Activated CD4-positive, alpha-beta T cell treated with anti-CD3 and anti-CD28 coated beads for 48 hours (primary cell): ENCODE data around the gene LHPP.

Experiments
- DNase-seq: peaks from one replicate; pipeline ENCODE4 v3.0.0-alpha.2; 2020

The LHPP gene

GRCh38 chr10:124473070-124473469, 11.4 kb downstream of the LHPP start:
- no peak for DNase-seq

- DNase-seq, result no peak
Observed at GRCh38 chr10:124474514-124475070, 13.0 kb downstream of the LHPP start.

DNA sequence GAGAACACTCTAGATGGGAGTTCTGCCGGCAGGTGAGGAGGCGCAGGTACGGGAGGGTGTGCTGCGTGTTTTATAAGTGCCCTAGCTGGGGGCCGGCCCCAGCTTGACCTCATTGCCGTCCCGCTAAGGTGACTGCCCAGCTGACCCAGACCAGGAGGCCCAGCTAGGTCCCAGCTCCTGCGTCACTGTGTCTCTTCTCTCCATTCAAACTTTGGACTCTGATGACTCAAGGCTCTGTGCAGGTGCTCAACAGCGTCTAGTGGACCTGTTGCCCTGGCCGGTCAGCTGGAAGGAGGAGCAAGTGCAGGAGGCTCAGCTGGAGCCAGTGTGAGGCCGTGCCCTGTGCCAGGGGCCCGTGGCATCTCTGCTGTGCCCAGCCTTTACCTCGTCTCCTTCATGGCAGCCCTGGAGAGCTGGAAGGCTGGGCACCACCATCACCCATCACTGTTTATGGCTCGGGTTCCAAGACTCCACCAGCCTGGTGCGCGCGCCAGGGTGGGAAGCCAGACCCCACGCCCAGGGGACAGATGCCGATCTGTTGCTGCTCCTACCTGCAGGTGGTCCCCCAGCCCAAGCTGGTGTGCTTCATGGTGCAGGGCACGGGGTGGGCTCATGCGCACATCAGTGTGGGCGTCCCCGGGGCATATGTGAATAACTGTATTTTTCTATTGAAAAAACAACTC, 14.6 kb downstream of the LHPP start:
- no peak for DNase-seq

GRCh38 chr10:124477614-124478363, 16.2 kb downstream of the LHPP start:
- no peak for DNase-seq

DNA sequence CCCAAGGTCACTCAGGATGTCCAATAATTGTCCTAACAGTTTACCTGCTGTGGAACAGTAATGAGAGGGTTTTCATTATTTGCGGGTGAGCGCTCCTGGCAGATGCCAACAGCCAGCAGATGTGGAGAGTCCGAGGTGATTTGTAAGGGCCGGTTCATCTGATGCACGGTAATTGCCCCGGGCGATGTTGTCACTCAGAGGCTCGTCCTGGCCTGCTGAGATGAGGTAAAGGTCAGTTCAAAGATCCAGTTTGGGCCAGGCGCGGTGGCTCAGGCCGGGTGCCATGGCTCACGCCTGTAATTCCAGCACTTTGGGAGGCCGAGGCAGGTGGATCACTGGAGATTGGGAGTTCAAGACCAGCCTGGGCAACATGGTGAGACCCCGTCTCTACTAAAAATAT, 16.9 kb downstream of the LHPP start:
- DNase-seq, result no peak

DNA sequence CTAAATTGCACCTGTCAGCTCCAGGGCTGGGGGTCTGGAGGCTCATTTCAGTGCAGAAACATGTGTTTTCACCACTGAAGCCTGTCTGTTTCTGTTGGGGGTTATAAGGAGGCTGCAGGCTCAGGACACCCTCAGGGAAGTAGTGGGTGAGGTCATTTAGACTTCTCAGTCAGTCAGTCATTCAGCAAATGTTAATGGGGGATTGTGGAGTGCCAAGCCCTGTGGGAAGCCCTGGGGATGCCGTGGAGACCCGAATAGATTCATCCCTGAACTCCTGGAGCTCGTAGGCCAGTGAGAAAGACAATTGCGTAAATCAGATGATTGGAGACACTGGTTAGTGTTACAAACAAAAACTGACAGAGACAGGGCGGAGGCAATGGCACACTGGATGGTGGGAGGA, 19.2 kb downstream of the LHPP start:
- DNase-seq, result no peak

DNA sequence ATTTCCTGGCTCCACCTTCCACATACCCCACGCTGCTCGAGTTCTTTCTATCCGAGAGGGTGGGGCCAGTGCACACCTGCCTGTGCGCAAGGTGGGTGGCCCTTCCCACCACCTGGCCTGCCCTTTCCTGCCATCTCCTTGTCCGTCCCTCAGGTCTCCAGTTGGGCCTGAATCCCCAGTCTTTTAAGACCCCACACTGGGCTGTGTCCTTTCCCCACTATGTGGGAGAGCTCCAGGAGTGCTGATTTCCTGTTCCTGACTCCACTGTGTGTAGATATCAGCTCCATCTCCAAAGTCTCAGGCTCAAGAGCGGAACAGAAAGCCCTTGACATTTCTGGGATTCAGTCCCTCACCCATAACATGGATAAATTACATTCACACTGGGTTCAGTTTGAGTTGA, 20.1 kb downstream of the LHPP start:
- DNase-seq, result no peak

DNA sequence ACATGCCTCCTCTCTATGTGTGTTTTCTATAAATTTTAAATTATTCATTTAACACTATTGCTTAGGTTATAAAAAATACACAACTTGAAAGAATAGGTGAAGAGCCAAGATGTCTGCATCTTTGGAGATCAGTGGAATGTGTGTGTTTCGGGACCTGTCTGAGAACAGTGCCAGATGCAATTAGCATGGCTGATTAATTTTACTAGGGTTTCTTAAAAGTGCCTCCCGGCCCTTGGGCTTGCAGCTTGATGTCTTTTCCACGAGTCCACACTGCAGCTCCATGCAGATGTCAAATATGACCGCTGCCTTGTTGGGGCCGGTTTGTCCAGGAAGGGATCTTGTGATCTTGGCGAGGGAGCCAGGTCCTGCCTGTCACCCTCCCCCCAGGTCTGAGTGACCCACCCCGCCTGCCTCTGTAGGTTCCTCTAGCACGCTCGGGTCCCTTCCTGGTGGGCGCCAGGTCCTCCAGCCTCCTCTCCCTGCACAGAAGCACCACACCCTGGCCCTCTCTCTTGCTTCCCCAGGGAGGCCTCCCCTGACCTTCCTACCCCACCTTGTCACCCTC, 20.7 kb downstream of the LHPP start:
- no peak for DNase-seq

DNA sequence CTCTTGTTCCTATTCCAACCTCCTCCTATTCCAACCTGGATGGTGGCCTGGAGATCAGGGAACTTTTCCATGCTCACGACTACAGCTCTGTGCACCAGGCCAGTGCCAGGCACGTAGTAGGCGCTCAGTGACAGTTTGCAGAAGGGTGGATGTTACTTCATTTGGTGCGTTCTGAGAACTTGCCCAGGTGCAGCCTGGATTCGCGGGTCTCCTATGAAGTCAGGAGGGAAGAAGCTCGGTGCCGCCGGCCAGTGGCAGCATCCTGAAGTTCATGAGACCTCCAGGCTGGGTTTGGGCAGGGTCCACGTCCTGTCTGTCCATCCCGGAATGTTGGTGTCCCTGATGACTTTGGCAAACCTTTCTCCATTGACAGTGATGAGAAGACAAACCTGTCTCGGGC, 21.3 kb downstream of the LHPP start:
- no peak for DNase-seq

DNA sequence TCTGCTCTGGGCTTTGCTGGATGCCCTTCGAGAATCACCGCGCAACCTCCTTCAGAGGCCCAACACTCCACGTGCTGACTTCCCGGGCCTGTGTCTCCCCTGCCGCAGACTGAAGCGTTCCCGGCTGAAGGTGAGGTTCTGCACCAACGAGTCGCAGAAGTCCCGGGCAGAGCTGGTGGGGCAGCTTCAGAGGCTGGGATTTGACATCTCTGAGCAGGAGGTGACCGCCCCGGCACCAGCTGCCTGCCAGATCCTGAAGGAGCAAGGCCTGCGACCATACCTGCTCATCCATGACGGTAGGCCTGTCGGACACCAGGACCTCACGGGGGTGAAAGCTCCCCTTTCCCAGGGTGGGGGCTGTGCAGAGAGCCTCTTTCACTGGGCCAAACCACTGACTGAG, 22.4 kb downstream of the LHPP start:
- no peak for DNase-seq

GRCh38 chr10:124484661-124485060, 23.0 kb downstream of the LHPP start:
- DNase-seq, result no peak

- no peak for DNase-seq
Observed at GRCh38 chr10:124486635-124487034, 25.0 kb downstream of the LHPP start.

- no peak for DNase-seq
Observed at GRCh38 chr10:124491105-124491504, 29.5 kb downstream of the LHPP start.

- DNase-seq, result no peak
Observed at GRCh38 chr10:124492266-124492665, 30.6 kb downstream of the LHPP start.

DNA sequence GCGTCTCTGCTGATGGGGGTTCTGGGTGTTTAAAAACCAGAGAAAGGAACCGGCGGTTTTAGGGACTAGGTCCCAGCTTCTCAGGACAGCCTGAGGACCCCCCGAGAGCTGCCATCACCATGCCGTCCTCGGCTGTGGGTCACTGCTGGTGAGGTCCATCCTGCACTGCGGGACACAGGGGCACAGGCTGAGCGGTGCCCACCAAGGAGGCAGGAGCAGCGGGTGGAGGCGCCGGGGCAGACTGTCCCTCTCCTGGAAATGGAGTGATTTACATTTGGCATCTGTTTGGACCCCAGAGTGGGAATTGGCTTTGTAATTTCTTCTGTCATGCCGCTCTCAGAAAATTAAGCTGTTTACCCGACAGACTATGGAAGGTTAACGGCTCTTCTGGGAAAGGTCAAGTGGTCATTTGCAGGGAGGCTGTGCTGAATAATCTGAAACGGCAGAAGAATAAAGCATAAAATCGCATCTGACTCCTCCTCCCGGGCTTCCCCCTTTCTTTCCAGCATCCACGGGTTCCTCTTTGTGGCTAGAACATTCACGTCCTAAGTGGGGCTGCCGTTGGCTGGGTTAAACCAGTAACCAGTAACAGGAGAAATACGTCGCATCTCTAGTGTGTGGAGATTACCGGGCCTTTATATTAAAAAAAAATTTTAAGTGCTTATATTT, 31.7 kb downstream of the LHPP start:
- no peak for DNase-seq

DNA sequence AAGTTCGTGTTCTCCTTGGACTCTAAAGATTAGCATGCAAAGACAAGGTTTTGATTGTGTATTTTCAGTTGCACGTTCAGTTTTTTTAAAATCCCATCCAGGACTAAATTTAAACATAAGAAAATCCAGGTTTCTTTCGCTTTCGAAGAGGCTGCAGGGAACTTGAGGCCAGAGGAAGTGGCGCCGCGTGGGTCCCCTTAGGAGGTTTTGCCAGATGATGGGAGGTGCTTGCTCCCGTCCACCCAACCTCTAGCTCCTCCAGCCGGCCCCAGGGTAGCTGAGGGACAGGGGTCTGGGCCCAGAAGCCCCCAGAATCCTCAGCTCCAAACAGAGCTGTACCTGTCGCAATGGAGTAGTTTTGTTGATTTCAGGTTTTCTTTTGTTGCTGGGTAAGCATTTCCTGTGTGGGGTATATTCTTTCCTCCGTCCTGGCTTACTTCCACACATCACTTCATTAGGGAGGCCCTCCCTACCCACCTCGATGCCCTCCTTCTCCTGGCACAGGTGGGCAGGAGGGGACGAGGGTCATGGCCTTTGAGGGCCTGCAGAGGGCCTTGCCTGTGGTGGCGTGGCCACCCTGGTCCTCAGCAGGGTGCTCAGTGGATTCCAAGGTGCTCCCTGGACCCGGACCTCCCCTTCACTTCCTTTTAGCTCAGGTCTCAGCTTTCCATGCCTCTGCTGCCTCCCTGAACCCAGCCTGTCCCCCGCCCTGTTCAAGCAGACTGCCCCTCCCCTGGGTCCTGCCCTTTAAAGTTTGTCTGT, 32.6 kb downstream of the LHPP start:
- peak; percentile 29 for DNase-seq

GRCh38 chr10:124495162-124495561, 33.5 kb downstream of the LHPP start:
- no peak for DNase-seq

- DNase-seq, result no peak
Observed at GRCh38 chr10:124495725-124496124, 34.1 kb downstream of the LHPP start.

DNA sequence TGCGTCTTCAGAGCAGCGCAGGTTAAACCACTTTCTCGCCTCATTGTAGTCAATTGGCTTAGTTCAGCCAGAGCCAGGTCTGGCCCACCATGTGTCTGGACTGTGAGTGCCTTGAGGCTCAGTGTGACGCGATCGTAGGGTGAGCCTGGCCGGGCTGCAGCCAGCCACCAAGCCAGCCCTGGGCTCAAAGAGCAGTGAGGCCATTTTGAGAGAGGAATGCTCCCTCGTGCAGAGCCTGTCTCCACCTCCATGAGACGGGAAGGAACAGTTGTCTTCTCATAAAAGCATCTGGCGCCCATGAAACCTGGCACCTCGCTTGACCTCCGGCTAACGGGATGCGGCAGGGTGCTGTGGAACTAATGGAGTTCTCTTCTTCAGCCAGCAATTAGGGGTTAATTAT, 34.5 kb downstream of the LHPP start:
- no peak for DNase-seq

DNA sequence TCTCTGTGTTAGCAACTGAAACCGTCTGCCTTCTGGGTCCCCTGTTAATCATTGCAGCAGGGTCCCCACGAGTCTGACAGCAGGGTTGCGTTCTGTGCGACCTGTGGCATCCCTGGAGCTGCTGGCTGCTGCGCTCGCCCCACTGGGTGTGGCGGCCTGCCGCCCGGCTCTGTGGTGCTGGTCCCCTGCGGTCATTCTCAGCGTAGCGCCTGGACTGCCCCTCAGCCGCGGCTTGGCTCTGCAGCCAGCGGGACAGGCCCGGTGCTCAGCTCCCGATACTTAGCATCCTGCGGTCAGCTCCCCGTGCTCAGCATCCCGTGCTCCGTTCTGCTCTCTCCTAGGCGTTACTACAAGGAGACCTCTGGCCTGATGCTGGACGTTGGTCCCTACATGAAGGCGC, 35.0 kb downstream of the LHPP start:
- no peak for DNase-seq

GRCh38 chr10:124497196-124497881, 35.7 kb downstream of the LHPP start:
- no peak for DNase-seq

GRCh38 chr10:124498056-124498455, 36.4 kb downstream of the LHPP start:
- DNase-seq, result no peak
